ENCODE measurements around the gene RAPGEF3. TPM values are rescaled to one million over a fixed set of nuclear protein-coding genes. Genes with fewer than 3 reads are reported as not detected.
A peak's percentile ranks its signal among the peaks of the same experiment; 100 is the strongest.

RAPGEF3 gene
- total and polyA plus RNA-seq, 2 of the 13 experiments (the other 11 are each of a cell fraction or from before 2014, with no cell fraction given) = 0.07 TPM

DNA sequence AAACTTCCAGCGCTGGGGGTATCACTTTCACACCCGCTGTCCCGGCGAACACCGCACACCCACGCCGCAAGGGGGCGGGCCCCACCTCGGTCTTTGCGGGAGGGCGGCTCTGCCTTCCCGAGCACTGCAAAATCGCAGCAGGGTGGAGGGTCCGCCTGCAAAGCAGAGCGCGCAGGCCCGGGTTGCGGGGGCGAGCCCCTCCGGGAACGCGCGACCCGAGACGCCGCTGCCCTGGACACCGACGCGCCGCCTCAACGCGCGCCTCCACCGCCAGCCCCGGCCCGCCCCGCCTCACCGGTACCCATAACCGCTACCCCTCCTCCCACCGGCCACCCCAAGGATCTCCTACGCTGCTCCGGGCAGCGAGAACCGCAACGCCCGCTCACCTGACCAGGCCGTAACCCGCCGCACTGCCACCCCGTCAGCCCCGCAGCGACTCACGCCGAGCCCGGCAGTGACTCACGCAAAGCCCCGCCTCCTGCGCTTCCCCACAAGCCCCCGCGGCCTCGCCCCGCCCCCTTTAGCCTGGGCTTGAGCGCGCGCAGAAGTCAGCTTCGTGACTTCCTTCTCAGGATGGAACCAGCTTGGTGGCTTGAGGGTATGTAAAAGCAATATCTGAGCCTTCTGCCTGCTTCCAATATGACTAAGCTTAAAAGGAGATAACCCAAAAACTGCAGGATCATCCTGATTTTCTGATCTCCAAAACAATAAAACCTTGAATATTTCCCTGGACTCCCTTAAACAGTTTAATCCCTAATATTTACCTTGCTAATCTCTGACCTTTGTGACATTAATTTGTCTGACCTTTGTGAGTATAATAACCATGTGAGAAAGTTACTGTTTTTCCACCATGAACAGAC is 52.9 kb downstream of the RAPGEF3 start, which contains the start of gene RPAP3 (continued):
- TF ChIP-seq ZFYVE20 (CRISPR knock-in tag; IDR thresholded peaks at IDR 0.05; ENCODE audit: borderline replicate concordance, low read depth) (0 out of 2 replicates have a peak, but pooled peaks have one; percentile 51), RXRA (CRISPR knock-in tag; IDR thresholded peaks at IDR 0.05) (peak; percentile 50), ZNF354B (CRISPR knock-in tag; IDR thresholded peaks at IDR 0.05) (0 out of 2 replicates have a peak, but pooled peaks have one; percentile 53), ZNF276 (CRISPR knock-in tag; IDR thresholded peaks at IDR 0.05; ENCODE audit: low read depth) (no peak), XBP1 (CRISPR knock-in tag; IDR thresholded peaks at IDR 0.05) (0 out of 2 replicates have a peak, but pooled peaks have one; percentile 38), ATF2 (CRISPR knock-in tag; IDR thresholded peaks at IDR 0.05) (0 out of 2 replicates have a peak, but pooled peaks have one; percentile 31), ZNF30 (CRISPR knock-in tag; IDR thresholded peaks at IDR 0.05) (no peak), NFATC3 (CRISPR knock-in tag; IDR thresholded peaks at IDR 0.05) (0 out of 2 replicates have a peak, but pooled peaks have one; percentile 48)
- TF ChIP-seq, protein P1, sequence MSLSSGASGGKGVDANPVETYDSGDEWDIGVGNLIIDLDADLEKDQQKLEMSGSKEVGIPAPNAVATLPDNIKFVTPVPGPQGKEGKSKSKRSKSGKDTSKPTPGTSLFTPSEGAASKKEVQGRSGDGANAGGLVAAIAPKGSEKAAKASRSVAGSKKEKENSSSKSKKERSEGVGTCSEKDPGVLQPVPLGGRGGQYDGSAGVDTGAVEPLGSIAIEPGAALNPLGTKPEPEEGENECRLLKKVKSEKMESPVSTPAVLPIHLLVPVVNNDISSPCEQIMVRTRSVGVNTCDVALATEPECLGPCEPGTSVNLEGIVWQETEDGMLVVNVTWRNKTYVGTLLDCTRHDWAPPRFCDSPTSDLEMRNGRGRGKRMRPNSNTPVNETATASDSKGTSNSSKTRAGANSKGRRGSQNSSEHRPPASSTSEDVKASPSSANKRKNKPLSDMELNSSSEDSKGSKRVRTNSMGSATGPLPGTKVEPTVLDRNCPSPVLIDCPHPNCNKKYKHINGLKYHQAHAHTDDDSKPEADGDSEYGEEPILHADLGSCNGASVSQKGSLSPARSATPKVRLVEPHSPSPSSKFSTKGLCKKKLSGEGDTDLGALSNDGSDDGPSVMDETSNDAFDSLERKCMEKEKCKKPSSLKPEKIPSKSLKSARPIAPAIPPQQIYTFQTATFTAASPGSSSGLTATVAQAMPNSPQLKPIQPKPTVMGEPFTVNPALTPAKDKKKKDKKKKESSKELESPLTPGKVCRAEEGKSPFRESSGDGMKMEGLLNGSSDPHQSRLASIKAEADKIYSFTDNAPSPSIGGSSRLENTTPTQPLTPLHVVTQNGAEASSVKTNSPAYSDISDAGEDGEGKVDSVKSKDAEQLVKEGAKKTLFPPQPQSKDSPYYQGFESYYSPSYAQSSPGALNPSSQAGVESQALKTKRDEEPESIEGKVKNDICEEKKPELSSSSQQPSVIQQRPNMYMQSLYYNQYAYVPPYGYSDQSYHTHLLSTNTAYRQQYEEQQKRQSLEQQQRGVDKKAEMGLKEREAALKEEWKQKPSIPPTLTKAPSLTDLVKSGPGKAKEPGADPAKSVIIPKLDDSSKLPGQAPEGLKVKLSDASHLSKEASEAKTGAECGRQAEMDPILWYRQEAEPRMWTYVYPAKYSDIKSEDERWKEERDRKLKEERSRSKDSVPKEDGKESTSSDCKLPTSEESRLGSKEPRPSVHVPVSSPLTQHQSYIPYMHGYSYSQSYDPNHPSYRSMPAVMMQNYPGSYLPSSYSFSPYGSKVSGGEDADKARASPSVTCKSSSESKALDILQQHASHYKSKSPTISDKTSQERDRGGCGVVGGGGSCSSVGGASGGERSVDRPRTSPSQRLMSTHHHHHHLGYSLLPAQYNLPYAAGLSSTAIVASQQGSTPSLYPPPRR (CRISPR knock-in tag; IDR thresholded peaks at IDR 0.05; ENCODE audit: borderline replicate concordance) = 0 out of 2 replicates have a peak, but pooled peaks have one; percentile 27
- TF ChIP-seq, protein P2, sequence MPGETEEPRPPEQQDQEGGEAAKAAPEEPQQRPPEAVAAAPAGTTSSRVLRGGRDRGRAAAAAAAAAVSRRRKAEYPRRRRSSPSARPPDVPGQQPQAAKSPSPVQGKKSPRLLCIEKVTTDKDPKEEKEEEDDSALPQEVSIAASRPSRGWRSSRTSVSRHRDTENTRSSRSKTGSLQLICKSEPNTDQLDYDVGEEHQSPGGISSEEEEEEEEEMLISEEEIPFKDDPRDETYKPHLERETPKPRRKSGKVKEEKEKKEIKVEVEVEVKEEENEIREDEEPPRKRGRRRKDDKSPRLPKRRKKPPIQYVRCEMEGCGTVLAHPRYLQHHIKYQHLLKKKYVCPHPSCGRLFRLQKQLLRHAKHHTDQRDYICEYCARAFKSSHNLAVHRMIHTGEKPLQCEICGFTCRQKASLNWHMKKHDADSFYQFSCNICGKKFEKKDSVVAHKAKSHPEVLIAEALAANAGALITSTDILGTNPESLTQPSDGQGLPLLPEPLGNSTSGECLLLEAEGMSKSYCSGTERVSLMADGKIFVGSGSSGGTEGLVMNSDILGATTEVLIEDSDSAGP (CRISPR knock-in tag; IDR thresholded peaks at IDR 0.05; ENCODE audit: borderline replicate concordance) = peak; percentile 78; the same call in 1 of the 2 replicates
